Fibroblast of skin of left quadriceps (primary cell): ENCODE results near the gene PPP2R2B.

ENCODE experiments used
- DNase-seq, 2 experiments: peaks; one replicate each; pipeline ENCODE4 v3.0.0-alpha.2; 2013; ENCODE audit warnings: low read depth in 2 of 2

The PPP2R2B gene

DNA sequence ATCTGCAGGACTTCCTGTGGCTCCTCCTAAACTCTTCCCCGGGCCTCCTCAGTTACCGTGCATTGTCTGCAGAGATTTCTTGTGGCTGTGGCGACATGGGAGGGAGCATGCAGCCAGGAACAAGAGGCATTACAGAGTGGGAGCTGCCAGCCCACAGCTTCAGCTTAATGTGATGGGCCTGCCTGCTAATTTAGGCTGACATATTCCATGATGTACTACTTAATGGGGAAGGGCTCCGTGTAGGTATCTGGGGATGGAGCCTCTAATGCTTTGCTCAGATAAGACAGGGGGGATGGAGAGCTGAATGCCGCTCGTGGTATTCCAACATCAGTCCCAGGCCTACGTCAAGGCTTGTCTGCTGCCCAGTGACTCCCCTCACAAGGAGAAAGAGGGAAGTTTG lies 225.0 kb downstream of the PPP2R2B start:
- DNase-seq, result no peak

DNA sequence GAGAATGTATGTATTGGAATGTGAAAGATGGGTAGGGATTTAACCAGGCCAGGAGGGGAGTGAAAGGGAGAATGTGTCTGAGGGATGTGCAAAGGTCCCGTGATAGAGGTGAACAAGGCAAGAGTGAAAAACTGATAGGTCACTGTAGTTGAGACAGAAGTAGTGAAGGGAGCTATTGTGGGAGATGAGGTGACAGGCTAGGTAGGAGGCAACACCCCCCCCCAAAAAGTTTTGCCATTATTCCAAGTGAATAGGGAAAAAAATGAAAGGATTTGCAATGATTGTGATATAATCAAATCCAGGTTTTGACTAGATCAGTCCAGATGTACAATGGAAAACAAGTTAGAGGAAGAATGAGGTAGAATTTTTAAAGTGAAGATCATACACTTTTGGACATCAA lies 226.0 kb downstream of the PPP2R2B start:
- no peak for DNase-seq

DNA sequence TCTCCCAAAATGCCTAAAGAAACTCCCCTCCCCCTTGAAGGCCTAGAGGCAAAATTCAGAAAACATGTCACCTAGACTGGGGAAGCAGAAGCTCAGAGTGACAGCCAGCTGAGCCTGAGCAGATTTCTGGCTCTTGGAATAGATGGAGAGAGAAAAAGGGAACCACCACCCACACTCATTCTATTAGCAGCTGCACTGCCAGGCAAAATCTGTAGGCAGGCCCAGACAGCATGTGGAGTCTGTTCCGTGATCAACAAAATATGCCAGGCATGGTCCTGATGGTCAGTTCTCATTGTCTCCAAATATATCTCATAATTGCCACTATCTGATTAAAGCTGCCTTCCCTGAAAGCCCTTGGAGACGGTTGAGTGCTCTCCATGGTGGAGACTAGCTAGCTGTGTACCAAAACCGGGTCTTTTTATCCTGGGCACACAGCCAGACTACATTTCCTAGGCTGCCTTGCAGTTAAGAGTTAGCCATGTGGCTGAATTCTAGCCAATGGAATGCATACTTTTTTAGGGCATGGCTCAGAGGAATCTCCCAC lies 230.8 kb downstream of the PPP2R2B start:
- no peak for DNase-seq

DNA sequence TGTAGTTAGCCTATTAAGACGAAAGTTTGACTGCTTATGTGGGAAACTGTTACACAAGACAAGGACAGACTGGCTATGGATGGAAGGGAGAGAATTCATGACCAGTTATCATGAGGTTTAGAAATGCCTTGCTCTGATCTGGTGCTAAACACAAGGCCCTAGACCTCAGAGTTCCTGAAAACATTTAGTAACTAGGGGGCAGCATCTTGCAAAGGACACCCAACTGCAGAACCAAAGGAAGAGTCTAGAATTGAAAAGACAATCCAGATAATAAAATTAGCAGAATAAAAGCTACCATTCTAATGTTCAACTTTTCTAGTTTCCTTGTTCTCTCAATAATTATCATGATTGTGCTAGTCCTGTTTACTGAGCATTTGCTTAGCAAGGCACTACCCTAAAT lies 232.1 kb downstream of the PPP2R2B start:
- no peak for DNase-seq

DNA sequence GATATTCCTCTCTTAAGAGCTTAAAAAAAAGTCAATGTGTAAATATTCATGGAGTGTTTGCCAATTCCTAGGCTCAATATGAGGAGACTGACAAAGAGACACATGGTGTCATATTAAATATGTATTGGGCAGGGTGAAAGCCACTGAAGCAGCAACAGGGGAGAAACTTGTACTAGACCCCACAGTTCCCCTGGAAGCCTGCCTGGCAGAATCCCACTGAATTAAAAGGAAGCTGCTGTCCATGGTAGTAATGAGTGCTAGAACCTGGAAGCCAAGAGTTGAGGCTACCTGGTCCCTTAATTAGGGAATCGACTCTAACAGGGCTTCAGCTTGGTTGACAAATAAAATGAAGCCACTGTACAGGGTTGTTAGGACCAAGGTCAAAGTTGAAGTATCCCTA lies 233.2 kb downstream of the PPP2R2B start:
- DNase-seq, result no peak

DNA sequence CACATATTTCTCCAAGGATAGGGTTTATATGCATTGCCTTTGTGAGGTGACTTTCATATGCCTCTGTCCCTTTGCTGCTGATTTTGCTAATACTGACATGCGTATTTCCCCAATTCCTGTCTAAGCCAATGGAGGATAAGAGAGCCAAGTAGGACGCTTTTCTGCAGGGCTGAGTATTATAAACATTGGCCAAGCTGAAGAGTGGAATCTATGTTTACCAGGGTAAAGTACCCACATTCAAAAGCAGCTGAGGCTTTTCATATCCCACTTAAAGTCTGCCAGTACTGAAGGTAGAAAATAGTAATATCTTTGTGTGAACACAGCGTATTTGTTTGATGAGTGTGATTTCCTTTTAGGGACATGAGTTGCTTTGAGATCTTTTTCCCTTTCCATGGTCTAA lies 233.7 kb downstream of the PPP2R2B start:
- DNase-seq, result no peak

DNA sequence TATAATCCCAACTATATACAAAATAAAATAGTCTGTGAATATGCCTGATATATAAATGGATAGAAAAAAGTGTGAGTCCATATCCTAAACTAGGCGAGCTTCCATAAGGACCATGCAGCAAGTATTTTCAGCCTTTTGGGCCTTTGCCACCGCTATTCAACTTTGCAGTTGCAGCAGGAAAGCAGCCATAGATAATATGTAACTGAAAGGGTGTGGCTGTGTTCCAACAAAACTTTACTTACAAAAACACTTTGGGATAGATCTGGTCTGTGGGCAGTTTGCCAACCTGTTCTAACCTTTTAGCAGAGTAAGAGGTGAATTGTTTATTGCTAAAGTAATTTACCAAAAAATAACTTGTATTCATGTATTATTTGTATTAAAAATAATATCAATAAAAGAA lies 234.8 kb downstream of the PPP2R2B start:
- no peak for DNase-seq

DNA sequence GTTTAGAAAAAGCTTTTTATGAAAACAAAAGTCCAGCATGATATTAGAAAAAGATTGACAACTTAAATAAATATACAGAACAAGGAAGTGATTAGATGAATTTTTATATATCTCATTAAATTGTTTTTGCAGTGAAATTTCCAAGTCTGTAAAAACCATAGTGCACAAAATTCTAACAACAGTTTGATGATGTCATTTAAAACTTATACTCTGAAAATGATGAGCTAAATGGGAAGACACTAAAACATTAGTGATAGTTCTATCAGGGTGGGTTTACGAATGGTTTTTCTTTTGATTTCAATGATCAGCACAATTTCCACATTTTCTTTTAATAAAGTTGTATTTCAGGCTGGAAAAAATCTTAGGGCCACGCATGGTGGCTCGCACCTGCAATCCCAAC lies 236.1 kb downstream of the PPP2R2B start:
- DNase-seq, result no peak

DNA sequence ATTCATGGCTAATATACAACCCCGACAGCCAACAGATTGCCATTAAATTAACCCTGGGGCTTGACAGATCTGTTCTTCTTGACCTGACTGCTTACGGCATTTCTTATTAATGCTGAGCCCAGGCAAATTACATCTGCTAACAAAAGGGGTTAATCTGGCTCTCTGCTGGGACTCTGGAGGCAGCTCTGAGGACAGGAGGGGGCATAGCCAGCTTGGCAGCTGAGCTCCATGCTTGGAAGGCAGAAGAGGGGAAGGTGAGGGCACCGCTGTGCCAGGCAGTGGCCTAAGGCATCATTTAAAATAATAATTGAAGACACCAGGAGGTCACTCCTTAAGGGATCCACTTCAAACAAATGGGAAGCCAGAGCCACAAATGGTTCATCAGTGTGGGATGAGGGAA lies 236.6 kb downstream of the PPP2R2B start:
- DNase-seq, result no peak

DNA sequence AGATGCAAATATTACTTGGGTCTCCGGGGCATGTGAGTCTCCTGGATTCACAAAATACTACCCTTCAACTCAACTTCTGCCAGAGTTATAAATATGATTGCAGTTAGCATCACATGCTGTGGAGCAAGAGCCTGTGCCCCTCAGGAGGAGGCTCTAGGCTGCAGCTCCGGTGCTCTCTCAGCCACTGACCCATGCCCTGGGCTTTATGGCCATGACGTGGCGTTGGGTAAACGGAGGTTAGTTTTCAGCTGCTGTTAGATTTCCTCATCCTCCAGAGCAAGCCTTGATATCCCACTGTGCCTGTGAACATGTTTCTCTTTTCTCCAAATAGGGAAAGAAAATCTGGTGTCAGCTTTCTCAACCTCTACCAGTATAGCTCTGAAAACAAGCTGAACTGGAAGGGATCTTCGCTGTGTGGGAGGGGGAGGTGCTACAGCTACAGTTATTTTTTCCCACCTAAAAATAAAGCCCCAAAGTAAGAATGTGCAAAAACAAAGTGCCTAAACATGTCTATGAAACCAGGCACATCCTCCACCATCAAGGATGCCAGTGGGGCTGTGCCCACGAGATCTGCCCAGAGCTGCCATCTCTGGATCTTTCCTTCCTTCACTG lies 238.2 kb downstream of the PPP2R2B start:
- DNase-seq, result no peak

DNA sequence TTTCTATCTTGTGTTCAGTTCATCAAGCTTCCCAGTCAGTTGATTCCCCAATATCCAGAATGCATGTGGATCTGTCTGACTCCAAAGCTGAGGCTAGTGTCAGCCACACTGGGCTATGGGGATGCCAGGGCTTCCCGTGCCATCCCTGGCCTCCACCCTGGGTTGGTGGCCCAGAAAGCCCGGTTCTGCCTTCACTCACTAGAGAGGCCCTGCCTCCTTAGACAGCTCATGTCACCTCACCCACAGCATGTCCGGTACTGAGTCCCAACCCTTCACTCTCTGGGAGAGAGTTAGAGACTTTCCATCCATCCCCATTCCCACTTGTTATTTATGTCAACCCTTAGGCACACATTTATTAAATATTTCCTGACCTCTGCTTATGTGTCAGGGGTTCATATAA lies 243.1 kb downstream of the PPP2R2B start:
- no peak for DNase-seq

DNA sequence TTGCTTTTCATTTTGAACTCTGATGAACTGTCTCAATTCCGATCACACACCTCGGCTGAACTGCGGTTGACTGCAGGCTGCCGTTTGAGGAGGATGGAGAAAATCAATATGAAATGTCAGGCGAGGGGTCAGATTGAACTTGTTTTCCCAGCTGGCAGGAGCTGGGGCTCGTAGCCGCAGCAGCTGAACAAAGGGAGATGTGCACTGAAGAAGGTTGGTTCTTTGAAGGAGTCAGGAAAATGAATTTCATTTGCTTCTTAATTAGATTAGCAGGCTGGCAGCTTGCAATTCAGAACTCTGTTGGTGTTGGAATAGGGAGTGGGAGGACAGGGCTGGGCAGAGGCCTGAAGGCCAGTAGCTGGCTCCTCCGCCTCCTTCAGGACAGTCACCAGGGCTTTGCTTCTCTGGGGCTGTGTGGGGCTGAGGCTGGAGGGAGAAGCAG lies 245.2 kb downstream of the PPP2R2B start:
- no peak for DNase-seq

DNA sequence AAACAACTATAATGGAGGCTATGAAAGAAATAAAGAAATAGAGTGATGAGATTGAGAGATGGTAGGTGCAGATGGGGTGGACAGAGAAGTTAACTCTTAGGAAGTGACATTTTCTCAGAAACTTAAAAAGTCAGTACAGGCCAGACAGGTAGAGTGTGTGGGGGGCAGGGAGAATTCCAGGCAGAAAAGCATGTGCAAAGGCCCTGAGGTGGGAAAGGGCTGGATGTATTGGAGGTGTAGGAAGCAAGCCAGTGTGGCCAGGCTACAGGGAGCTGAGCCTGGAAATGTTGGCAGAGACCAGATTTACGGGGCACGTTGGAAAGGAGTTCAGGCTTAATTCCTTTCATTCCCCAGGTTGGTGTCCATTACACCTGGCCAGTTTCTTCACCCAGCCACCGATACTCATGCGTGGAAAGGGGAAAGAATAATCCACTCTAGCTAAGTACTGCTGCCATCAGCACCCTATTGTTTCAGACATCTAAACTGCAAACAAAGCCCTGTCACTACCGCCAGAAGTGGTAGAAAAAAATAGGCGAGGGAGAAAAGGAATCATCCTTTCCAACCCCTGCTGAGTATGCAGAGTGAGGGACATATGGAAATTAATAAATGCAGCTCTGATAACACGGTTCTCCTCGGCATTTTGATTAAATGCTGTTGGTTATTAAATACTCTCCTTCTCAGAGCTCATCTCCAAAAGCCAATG lies 245.8 kb downstream of the PPP2R2B start:
- no peak for DNase-seq

DNA sequence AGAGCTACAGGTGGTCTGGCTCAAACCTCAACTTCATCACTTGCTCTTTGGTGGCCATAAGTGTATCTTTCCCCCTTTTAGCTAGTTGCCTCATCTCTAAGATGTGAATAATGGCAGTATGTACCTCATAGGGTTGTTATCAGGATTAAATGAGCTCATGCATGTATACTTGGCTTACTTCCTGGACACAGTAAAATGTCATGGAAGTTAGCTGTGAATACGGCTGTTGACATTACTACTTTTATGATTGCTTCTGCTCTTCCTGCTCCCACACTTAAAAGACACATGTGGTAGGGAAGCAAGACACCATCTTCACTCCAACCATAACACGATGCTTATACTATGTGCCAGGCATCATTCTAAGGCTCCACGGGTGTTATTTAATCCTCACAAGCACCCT lies 248.1 kb downstream of the PPP2R2B start:
- DNase-seq, result no peak

DNA sequence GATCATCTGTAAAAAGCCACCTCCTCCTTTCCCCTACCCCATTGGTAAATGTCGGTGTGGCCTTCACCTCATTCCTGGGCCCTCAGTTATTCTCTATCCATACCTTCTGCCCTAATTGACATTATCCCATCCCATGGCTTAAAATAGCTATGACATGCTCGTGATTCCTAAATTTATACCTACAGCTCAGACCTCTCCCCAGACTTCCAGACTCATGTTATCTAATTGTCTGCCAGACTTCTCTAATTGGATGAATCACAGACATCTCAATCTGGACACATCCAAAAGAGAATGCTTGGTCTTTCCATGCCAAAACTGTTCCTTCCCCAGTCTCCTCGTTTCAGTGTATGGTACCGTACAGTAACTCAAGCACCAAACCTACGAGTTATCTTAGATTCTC lies 249.6 kb downstream of the PPP2R2B start:
- no peak for DNase-seq

DNA sequence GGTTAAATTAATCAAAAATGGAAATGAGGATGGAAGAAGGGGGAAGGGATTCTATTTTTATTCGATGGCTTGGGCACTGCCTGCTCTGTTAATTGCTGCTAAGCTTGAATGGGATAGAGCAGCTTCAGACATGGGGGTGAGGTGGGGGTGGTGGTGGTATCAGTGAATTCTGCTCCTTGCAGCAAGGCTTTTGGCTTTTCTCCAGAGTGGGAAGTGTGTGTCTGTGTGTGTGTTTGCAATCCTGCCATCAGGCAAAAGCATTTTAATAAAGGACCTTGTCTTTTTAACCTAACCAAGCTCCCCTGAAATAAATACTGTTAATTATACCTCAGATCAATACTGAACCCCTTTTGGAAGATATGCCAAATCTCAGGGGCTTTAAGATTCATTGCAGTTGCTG lies 251.6 kb downstream of the PPP2R2B start:
- no peak for DNase-seq

DNA sequence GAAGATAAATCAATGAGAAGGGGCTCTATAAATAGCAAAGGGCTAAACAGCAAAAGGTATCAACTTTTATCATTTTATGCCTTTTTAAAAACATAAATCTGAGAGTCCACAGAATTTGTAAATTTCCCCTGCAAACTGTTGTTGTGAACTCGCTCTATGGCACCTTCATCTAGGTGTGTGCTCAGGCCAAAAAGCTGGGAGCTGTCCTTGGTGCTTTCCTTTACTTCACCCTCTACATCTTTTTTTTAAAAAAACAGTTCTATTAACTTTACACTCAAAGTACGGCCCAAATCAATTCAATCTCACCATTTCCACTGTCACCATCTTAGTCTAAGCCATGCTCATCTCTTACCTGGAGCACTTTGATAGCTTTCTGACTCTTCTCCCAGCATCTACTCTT lies 254.4 kb downstream of the PPP2R2B start:
- no peak for DNase-seq

DNA sequence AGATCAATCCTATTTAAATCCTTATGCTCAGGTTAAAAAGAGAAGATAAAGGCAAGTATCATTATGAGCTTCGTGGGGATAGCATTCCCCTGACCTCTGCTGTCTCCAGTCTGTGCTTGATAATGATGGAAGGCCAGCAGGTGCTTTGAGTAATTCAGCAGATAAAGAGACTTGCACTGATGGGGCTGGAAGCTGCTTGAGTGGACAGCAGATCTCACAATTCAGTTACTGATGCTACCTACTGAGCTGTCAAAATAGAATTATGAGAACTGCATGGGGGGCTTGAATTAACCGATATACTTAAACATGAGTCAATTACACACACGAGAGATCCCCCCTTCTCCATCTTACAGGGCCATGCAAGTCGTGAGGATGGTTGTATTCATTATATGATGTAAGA lies 254.9 kb downstream of the PPP2R2B start:
- no peak for DNase-seq

DNA sequence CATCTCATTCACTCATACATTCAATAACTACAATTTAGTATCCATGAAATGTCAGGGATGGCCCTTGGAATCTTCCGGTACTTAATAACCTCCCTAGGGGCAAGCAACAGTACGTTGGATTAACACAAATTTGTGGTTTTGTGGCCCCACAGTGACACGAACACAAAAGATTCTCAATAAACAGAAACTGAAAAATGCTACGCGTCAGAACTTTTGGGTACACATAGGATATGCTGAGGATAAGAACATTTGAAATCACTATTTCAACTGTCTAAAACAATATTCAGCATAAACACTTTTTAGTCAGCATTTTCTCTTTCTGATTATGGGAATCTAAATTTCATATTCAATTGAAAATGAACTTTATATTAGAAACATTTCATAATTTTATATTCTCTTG lies 255.5 kb downstream of the PPP2R2B start:
- no peak for DNase-seq

DNA sequence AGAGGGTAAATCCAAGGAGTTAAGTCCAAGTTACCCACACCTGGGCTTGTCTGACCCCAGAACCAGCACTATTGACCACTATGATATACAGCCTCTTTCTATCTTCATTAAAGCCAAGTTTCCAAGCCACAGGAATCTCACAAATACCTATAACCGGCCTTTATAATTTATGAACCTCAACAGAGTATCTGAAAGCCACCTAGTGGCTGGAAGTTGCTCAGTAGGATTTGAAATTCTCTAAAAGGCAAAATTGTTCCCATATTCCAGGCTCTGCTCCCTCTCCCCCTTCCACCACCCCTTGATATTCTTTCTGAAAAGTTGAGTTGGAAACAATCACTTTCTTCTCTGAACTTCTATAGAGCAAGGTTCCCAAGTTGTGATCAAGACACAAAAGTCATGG lies 256.2 kb downstream of the PPP2R2B start:
- DNase-seq, result no peak

DNA sequence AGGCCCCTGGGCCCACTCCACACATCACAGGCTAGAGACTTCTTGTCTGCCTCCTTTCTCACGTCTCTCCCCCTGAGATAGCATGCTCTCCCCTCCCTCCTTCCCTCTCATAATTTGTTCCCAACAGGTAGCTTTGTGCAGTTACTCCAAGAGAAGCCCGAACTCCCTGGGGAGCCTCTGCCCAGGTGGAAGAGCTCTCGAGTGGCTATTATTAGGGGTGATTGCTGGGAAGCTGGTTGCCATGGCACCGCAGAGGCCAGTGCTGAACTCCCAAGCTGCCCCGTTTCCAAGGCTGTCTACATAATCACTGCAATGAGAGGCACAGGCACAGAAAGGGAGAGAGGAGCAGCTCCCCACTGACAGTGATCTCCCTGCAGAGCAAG lies 257.9 kb downstream of the PPP2R2B start:
- no peak for DNase-seq

DNA sequence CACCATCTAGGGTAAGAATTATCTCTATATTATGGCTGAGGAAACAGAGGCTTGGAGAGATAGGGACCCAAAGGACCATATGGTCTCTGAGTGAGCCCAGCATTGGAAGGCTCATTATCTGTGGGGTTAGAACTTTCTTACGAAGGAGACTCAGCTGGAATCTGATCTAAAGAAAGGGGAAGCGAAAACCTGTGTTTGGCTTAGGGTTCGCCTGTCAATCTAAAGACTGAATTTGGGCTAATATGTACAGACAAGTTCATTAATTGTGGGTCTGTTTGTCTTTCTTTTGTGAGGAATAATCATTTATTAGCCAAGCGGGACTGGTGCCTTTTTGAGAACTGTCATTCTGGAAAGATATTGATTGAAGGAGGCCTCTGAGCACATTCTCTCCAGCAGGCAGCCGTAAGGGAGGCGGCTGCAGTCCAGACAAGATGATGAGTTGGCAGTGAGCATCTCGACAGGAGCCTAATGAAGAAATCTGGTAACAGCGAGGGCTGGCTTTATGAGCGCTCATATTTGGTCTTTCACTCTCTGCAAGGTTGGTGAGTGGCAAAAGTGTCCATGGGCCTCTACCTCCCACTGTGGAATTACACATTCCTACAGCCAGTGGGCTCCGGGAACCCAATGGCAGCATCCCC lies 258.4 kb downstream of the PPP2R2B start:
- no peak for DNase-seq

DNA sequence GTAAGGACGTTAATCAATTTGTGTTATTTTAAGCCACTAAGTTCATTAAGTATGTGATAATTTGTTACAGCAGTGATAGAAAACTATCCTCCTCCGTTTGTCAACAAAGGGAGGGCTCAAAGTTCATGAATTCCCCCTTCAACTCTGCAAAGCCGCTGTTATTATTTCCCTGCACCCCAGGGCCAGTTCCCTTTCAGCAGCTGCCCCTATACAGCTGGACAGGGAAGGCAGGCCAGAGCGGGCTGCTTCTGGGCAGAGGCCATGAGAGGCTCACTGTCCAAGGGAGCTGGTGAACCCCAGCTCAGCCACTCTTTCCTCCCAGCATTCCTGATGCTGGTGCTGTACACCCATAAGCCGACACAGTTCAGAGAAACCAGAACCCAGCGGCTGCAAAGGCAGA lies 260.1 kb downstream of the PPP2R2B start:
- no peak for DNase-seq
